NCI-H2107 treated with DMSO at 0.1 percent for 48 hours (cell line): ENCODE measurements around the gene NALF2.

Source experiments
- DNase-seq: peaks from one replicate; lab custom pipeline; 2025; ENCODE audit not compliant: unreplicated experiment; lab: John Stamatoyannopoulos, UW

Gene NALF2

DNA sequence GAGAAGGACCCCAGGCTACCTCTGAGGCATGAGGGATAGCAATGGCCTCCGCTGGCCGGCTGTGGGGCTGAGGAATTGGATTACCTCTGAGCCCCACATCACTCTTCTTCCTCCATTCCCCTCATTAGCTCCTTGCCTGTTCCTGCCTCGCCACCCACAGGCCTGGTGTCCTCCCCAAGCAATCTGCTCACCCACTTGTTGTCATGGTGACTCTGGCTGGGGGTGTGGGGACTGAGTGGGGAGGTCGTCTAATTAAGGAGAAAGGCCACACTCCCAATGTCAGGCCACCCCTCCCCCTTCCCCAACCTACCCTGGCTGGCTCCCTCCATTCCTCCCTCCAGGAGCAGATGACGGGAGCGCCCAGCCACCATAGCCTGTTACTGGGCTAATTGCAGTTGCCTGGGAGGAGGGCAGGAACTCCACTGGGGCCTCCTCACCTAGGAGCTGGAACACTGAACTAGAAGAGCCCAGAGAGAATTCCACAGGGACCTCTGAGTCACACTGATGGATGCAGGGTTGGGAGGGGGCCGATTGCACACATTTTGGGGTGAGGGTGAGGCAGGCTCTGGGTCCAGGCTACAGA is 20.7 kb downstream of the NALF2 start:
- no peak for DNase-seq

DNA sequence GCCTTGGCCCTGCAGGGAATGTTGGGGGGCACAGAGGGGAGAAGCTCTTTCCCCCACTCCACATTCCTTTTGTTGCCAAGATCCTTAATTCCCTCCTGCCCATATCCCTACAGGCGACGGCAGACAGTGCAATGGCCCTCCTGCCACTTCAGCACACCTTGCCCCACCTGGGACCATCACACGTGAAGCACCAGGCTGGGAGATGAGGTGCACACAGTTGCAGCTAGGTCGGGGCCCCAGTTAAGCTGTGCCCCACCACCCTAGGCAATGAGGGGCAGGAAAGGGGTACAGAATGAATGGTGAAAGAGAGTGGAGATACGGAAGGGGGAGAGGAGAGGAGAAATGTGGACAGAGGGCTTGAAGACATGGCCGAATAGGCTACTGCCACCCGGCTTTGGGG is 26.2 kb downstream of the NALF2 start:
- no peak for DNase-seq

DNA sequence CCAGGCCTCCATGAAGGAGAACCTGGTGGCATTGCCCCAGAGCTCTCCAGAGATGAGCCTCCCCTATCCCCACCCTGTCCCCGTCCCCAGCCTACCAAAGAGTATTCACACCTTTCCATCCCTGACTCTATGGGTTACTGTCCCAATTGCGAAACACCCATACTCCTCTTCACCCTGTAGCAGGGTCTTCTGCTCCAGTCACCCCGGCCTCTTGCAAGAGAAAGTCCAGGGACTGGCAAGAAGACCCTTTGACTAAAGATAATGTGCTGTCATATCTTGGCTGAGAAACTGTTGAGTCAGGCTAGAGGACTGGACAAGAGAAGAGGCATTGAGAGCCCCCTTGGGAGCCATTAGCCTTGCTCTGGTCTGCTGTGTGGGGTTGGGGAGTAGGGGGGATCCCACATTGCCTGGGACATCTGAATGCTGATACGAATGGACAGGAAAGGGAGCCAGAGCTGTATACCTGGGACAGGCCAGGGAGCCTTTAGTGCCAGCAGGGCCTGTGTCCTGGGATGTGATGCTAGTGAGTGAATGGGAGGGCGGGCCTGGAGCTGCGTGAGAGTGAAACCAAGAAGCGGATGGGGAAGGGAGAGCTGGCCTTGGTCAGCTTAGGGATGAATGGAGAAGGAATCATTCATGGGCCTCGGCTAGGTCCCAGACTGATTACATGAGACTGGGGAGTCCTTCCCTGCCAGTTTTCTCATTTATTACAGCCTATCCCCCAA is 27.1 kb downstream of the NALF2 start:
- no peak for DNase-seq

DNA sequence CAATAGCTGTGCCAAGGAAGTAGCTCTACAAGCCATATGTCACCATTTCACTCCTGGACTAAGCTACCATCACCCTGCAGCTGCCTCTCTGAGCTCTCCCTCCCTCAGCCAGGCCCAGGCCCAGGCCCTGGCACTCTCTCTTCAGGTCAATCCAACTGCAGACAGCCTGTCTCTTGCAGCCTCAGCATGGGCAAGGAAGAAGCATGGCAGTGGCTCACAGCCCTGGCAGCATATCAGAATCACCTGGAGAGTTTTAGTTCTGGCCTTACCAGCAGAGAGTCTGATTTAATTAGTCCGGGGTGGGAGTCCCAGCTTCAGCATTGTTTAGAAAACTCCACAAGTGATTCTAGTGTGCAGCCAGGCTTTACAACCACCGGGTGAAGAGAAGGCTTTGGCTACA is 31.5 kb downstream of the NALF2 start:
- DNase-seq, result peak; percentile 41

DNA sequence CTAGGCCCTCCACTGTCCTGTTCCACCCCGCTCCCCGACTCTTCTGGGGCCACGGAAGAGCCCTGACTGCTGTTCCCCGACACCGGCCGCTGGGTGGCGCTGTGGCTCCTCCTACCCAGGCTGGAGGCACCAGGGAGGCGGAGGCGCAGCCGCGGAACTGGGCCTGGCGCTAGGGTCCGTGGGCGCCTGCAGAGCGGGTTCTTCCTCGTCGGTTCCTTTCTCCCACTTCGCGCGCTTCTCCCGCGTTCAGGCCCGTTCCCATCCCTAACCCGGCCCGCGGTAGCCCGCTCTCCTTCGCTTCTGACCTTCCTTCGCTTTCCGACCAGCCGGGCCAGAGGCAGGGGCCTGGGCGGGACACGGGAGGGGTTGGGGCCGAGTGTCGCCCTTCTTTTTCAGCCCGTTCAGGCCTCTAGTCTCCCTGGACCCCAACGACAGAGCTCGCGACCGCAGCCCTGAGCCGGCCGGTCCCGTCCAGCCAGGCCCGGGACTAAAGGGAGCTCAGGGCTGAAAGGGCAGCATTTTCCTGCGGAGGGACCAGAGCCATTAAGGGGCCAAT is 34.3 kb downstream of the NALF2 start:
- peak; percentile 26 for DNase-seq

DNA sequence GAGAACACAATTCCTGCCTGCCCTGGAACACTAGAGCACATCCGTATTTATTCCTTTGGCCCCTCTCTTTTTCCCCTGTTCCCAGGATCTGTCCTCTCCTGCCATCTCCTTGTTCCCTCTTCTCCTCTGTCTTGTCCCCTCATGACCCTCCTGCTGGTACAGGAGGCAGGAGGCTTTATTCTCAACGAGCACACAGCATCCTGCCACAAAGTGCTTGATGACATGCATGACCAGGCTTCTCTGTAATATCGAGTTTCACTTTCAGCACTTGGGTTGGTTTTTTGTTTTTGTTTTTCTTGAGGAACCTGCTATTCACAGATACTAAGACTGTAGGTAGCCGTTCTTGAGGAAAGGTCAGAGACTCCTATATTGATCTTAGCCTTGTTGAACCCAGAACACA is 35.3 kb downstream of the NALF2 start:
- peak; percentile 11 for DNase-seq

DNA sequence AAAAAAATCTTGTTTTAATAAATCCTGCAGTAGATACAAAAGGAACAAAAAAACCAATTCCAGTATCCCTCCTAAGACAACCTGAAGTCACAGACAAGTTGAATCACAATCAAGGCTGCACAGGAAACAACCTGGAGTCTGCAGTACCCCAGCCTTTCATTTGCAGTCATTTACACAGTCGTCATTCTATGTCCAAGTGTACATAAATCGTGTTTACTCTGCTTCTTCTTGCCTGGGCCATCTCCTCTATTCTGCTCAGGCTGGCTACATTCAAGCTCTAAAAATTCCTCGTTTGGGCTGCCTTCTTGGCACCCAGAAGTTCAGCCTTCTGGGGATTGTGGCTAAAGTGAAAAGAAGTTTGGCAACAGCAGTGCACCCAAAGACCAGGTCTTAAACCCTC is 37.8 kb downstream of the NALF2 start:
- no peak for DNase-seq

DNA sequence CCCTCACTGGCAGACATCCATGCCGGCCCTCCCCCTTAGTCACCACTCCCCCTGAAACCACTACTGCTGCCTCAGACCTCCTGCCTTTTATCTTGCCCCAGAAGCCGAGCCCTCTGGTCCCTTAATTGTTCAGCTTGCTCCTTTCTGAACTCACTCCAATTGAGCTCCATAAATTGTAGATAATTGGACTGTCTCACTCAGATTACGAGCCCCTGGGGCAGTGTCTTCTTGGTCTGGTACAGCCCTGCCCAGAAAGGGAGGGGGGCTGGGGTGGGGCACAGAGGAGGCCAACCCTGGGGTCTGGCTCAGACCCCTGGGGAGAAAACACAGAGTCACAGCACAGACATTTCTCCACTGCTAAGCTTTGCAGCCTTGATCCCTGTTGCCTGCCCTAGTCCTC is 39.4 kb downstream of the NALF2 start:
- no peak for DNase-seq

DNA sequence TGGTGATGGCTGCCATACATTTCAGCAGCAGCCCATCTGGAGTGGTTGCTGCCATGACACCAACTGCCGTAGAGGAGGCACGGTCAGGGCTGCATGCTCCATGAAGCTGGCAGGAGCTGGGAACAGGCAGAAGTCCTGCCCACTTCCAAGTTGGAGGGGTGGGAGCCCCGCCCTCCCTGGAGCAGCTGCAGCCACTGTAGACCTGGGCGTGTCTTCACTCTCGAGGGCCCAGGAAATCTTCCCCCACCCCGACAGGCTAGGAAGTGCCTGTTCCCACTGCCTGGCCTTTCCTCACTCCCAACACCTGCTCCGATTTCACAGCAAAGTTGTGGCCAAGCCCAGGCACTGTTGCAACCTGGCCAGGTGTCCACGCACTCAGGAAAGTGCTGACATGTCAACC is 42.3 kb downstream of the NALF2 start:
- no peak for DNase-seq

DNA sequence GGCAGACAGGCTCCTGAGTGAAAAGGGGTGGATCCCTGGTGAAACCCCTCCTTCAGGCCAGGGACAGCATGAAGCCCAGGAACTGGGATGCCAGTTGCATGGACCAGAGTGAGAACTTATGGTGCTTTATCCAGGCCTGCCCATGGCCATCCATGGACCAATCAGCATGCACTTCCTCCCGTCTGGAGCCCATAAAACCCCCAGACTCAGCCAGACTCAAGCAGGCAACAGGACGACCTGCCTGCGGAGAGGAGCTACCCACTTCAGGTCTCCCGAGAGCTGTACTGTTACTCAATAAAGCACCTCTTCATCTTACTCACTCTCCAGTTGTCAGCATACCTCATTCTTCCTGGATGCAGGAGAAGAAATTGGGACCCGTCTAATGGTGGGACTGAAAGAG is 42.9 kb downstream of the NALF2 start:
- no peak for DNase-seq

DNA sequence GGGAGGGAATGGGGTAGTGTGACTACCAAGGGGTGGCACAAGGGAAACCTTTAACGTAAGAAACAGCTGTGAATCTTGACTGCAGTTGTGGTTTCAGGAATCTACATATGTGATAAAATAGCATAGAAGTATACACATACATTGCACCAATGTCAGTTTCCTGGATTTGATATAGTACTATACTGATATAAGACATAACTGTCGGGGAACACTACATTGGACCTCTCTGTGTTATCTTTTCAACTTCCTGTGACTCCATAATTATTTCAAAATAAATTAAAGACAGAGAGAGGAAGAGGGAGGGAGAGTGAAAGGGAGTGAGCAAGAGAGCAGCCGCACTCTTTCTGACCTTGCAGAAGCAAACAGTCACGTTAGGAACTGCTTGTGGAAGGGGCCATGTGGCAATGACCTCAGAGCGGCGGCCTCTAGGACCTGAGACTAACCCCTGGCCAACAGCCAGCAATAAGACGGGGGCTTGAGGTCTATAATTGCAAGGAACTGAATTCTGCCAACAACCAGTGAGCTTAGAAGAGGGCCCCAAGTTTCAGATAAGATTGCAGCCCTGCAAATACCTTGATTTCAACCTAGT is 47.4 kb downstream of the NALF2 start:
- DNase-seq, result no peak

DNA sequence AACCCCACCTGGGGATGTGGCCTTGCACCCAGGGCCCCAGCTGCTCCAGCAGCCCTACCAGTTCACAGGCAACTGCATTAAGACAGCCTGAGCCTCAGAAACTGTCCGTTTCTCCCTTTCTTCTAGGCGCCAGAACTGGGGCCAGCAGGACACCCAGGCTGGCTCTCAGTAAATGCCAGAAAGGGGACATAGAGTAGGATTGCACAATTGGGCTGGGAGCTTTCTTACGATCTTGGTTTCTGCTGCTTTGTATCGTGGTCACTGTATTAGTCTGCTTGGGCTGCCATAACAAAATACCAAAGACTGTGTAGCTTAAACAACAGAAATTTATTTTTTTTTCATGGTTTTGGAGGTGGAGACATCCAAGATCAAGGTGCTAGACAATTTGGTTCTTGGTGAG is 48.4 kb downstream of the NALF2 start:
- no peak for DNase-seq
